Osteoblast (primary cell): ENCODE data around the gene SELENOO. TPM values are rescaled to one million over a fixed set of nuclear protein-coding genes. Genes with fewer than 3 reads are reported as not detected.
A peak's percentile ranks its signal among the peaks of the same experiment; 100 is the strongest.

Experiments used
- DNase-seq: peaks from one replicate; pipeline ENCODE4 v3.0.0; 2011; ENCODE audit warnings: low spot score, mixed read lengths; ENCODE audit not compliant: insufficient read length; ENCODE audit errors: missing footprints
- H2AFZ ChIP-seq: 2 replicates; pipeline ENCODE4 v1.6.0; 2011; ENCODE audit warnings: mild to moderate bottlenecking, low read length
- H3K27ac ChIP-seq: 2 replicates; pipeline ENCODE4 v1.5.1; 2011; ENCODE audit warnings: mild to moderate bottlenecking, low read depth, low read length, moderate library complexity
- H3K27me3 ChIP-seq: 2 replicates; pipeline ENCODE4 v1.6.0; 2012; ENCODE audit warnings: mild to moderate bottlenecking, control low read depth, inconsistent platforms, low read length, moderate library complexity; ENCODE audit not compliant: insufficient read depth
- H3K36me3 ChIP-seq: 2 replicates; pipeline ENCODE4 v1.5.1; 2011; ENCODE audit warnings: mild to moderate bottlenecking, low read length, control low read depth, moderate library complexity; ENCODE audit not compliant: insufficient read depth
- H3K4me1 ChIP-seq: 2 replicates; pipeline ENCODE4 v1.5.1; 2011; ENCODE audit warnings: mild to moderate bottlenecking, low read length, control low read depth, moderate library complexity; ENCODE audit not compliant: insufficient read depth
- H3K4me2 ChIP-seq: 2 replicates; pipeline ENCODE4 v1.6.0; 2011; ENCODE audit warnings: mild to moderate bottlenecking, low read length; ENCODE audit not compliant: insufficient read depth
- H3K4me3 ChIP-seq: fragments of 200-600 bp; sonication (generic); 3 replicates; pipeline ENCODE4 v1.5.1; 2012; ENCODE audit warnings: mild to moderate bottlenecking, low read length, inconsistent platforms; ENCODE audit not compliant: insufficient read depth
- H3K79me2 ChIP-seq: 2 replicates; pipeline ENCODE4 v1.6.0; 2012; ENCODE audit warnings: mild to moderate bottlenecking, low read length, control low read depth, inconsistent platforms; ENCODE audit not compliant: insufficient read depth
- H3K9me3 ChIP-seq: 2 replicates; pipeline ENCODE4 v1.5.1; 2011; ENCODE audit warnings: low read depth, low read length, control low read depth
- H4K20me1 ChIP-seq: 2 replicates; pipeline ENCODE4 v1.6.0; 2012; ENCODE audit warnings: mild to moderate bottlenecking, low read length, control low read depth; ENCODE audit not compliant: insufficient read depth
- total RNA-seq: library from RNA; depleted of rRNA; stranded (reverse); fragments of >200 nt; gene quantifications from 2 replicates; pipeline ENCODE4 v1.2.3, GENCODE V29; 2012
- TF ChIP-seq, protein P1 (sequence below): IDR thresholded peaks from 2 replicates; pipeline ENCODE4 v1.5.1; 2011; ENCODE audit warnings: mild to moderate bottlenecking, low read depth, low read length, moderate library complexity; ENCODE audit errors: extremely low read depth

Gene SELENOO
- total RNA-seq, 1 donor, result 15.6 TPM

DNA sequence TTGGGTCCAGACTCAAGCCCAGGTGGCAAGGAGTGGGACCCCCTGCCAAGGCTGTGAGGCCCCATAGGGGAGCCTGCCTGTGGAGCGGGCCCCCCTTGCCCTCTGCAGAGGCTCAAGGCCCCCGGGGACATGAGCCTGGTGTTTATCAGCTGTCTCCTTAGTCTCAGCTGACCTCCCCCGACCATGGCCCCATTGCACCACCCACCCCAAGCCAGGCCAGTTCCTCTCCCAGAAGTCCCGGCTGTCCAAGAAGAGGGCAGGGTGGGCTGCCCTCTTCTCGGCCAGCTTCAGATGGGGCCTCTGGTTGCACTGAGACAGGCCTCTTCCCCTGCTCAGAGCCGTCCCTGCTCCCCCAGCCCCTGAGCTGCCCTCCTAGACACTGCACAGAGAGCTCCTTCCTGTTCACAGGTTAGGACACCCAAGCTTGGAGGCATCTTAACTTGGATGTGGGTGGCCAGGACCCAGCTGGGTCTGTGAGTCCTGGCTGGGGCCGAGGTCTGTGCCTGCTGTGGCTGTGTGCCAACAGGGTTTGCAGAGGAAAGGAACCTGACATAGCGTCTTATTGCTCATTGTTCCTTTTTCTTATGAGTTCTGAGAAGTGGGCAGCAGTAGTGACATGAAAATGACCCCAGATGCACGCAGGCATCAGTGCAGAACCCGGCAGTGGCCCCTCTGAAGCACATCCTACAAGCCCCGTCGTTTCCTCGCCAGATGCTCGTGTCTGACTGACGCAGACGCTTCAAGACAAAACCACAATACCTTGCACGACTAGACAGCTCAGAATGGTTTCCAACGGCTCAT is 9.7 kb upstream of the SELENOO start:
- Histone ChIP-seq H3K9me3 (no peaks in the 10 kb centered on the region), H3K27ac (no peak overlapping the region), H3K4me2 (no peak overlapping the region), H2AFZ (peak overlapping the region; percentile 56), H4K20me1 (peaks cover 30% of the 10 kb centered on the region), H3K27me3 (no peaks in the 10 kb centered on the region), H3K36me3 (peaks cover 22% of the 10 kb centered on the region), H3K4me3 (peak overlapping the region; percentile 63), H3K4me1 (peaks cover 14% of the 10 kb centered on the region), H3K79me2 (peaks cover 69% of the 10 kb centered on the region)
- no peak for DNase-seq
- TF ChIP-seq, protein P1, sequence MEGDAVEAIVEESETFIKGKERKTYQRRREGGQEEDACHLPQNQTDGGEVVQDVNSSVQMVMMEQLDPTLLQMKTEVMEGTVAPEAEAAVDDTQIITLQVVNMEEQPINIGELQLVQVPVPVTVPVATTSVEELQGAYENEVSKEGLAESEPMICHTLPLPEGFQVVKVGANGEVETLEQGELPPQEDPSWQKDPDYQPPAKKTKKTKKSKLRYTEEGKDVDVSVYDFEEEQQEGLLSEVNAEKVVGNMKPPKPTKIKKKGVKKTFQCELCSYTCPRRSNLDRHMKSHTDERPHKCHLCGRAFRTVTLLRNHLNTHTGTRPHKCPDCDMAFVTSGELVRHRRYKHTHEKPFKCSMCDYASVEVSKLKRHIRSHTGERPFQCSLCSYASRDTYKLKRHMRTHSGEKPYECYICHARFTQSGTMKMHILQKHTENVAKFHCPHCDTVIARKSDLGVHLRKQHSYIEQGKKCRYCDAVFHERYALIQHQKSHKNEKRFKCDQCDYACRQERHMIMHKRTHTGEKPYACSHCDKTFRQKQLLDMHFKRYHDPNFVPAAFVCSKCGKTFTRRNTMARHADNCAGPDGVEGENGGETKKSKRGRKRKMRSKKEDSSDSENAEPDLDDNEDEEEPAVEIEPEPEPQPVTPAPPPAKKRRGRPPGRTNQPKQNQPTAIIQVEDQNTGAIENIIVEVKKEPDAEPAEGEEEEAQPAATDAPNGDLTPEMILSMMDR, result no peak

- no peaks in the 10 kb centered on the region for H3K27me3 ChIP-seq
- H3K79me2 ChIP-seq, result peaks cover 56% of the 10 kb centered on the region
- H3K4me1 ChIP-seq, result peaks cover 11% of the 10 kb centered on the region
- peaks cover 27% of the 10 kb centered on the region for H4K20me1 ChIP-seq
- H3K36me3 ChIP-seq, result peaks cover 22% of the 10 kb centered on the region
- TF ChIP-seq, protein P1, result no peak
- H3K4me3 ChIP-seq, result no peak overlapping the region
- H3K4me2 ChIP-seq, result no peak overlapping the region
- H3K27ac ChIP-seq, result no peak overlapping the region
- no peak for DNase-seq
- no peak overlapping the region for H2AFZ ChIP-seq
- no peaks in the 10 kb centered on the region for H3K9me3 ChIP-seq
Observed at GRCh38 chr22:50192436-50193204, 8.2 kb upstream of the SELENOO start.

DNA sequence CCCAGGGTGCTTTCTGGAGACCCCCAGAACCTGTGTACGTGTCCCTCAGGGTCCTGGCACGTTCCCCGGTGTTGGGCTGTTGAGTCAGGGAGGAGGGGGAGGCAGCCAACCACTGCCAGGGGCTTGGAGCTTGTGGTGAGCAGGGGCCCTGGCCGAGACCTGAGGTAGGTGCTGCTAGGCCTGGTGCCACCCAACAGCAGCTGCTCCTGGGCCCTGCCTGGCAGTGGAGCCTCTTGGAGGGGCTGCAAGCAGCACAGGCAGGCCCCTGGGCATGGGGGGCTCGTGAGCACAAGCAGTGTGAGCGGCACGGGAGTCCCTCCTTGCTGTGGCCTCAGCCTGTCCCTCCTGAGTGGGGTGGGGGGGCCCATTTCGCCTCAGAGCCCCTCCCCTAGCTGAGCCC is 7.2 kb upstream of the SELENOO start:
- no peak overlapping the region for H3K27ac ChIP-seq
- no peak overlapping the region for H3K4me2 ChIP-seq
- peaks cover 21% of the 10 kb centered on the region for H3K36me3 ChIP-seq
- H3K4me1 ChIP-seq, result peaks cover 11% of the 10 kb centered on the region
- H3K27me3 ChIP-seq, result no peaks in the 10 kb centered on the region
- peaks cover 26% of the 10 kb centered on the region for H4K20me1 ChIP-seq
- TF ChIP-seq, protein P1, result no peak
- peaks cover 51% of the 10 kb centered on the region for H3K79me2 ChIP-seq
- no peak for DNase-seq
- H3K9me3 ChIP-seq, result no peaks in the 10 kb centered on the region
- no peak overlapping the region for H3K4me3 ChIP-seq
- no peak overlapping the region for H2AFZ ChIP-seq
